Stimulated activated CD4-positive, alpha-beta T cell treated with anti-CD3 and anti-CD28 coated beads, Interleukin-4, amount 100 ng/mL, for 24 hours (primary cell): ENCODE measurements around the gene TUBA3C.
"Not testable (repeated sequence)": the region's sequence is repeated elsewhere in the genome, so short reads cannot be mapped to it uniquely, and the experiment has no call there.

Source experiments
- DNase-seq: peaks from one replicate; pipeline ENCODE4 v3.0.0-alpha.2; 2020

Gene TUBA3C

DNA sequence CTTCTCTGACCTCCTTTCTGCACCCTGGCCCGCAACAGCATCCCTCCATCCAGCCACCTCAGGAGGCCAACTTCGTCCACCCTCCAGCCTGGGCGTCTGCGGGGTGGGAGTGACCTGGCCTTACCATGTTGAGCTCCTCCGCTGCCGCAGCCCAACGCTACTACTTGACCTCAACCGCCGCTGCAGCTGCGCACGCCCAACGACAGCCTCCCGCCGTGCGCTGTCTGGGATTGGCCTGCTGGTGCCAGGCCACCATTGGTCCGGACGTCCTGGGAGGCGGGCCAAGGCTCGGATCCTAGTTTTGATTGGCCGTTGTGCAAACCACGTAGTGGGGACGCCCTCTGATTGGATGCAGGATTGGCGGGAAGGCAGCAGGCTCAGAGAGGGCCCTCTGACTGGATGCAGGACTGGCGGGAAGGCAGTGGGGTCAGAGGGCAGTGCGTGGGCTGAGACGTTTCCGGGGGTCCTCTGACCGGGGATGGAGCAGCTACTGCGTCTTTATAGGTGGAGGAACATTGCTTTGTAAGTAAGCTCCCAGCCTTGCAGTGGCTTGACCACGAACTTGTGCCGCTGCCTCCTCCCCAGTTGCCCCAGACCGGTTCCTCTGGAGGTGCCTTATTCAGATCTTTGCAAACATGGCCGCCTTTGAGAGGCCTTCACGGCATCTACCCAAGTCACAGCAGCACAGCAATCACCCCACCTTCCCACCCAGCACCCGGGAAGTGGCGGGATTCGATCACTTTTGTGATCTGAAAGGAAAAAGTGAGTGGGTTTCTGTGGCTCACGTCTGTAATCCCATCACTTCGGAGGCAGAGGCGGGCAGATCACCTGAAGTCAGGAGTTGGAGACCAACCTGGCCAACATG lies at the start of gene TUBA3C:
TUBA3C (minus strand) TSS at position 204 of the 865 bp plus-strand sequence; CDS start at position 127, 77 bp downstream.
- no peak for DNase-seq

- DNase-seq, result not testable (repeated sequence)
These were observed 25.8 kb upstream of the TUBA3C start for GRCh38 chr13:19207413-19207812.

GRCh38 chr13:19192622-19193021 lies 11.0 kb upstream of the TUBA3C start:
- DNase-seq, result not testable (repeated sequence)

DNA sequence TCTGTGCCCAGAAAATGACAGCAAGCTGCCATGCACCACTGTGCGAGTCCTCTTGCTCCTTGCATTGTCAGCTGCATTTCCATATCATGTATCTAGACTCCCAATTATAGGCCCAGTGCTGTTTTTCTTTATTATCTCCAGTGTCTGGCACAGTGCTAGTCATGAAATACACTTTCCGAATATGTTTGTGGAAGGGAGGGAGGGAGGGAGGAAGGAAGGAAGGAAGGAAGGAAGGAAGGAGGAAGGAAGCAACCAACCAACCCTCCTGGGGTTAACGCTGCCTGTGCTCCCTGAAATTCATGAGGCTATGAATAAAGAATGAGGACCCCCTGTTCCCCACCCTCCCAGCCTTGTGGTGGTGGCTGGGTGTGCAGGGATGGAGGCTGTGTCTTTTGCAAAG lies 8.3 kb upstream of the TUBA3C start:
- DNase-seq, result not testable (repeated sequence)

- not testable (repeated sequence) for DNase-seq
These were observed 7.7 kb upstream of the TUBA3C start for GRCh38 chr13:19189368-19189767.

DNA sequence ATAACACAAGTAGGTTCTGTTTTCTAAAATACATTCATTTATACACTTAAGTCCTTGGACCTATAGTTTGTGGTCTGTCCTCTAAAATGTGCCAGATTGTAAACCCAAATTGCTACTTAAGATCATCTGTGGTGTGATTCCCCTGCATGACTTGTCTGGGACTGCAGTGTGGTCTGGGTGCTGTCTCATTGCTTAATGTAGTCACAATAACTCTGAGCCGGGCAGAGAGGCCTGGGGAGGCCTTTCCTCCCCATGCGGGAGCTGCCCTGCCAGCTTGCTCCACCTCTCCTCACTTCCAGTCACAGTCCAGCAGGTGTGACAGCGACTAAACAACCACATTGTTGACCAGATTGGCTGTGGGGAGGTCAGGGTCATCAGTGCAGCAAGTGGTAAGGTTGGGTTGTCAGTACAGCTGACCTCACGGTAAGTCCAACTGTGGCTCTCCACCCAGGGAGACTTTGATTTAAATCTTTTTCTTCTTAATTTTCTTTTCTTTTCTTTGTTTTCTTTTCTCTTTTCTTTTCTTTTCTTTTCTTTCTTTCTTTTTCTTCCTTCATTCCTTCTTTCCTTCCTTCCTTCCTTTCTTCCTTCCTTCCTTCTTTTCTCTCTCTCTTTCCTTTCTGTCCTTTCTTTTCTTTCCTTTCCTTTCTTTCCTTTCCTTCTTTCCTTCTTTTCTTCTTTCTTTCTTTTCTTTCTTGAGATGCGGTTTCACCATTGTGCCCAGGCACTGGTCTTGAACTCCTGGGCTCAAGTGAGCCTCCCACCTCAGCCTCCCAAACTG lies 4.4 kb upstream of the TUBA3C start:
- DNase-seq, result no peak

DNA sequence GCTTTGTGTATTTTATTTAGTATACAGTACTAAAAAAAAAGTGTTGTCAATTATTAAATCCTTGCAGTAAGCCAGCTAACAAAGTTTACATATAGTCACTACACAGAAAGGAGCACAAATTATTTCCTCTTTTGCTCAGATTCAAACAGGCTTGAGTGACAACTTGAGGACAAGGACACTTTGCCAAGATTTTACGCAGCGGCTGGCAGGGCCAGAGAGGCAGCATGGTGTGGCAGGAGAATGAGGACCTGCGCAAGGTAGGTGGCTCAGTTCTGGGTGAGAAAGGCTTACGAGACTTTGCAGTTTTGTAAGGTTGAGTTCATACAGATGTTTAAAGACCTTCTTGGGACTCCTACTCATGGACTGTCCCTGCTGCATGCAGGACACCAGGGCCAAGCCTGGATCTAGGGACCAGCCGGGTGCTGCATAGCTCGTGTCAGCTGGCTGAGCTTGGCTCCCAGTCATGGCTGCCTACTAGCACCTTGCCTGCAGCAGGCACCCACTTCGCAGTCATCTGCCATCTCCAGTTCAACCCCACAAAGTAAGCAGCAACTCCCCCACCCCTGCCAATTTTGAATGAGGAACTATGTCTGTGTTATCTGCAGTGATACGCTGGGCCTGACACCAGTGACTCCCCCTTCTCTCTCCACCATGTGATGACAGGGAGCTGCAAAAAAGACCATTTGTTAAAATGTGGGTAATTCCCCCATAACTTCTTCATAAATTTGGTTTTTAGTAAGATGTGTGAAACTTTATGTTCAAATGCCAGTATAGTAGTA lies 3.7 kb upstream of the TUBA3C start:
- no peak for DNase-seq

GRCh38 chr13:19184176-19184575 lies 2.6 kb upstream of the TUBA3C start:
- DNase-seq, result no peak

GRCh38 chr13:19183676-19184075 lies 2.1 kb upstream of the TUBA3C start:
- DNase-seq, result no peak

DNA sequence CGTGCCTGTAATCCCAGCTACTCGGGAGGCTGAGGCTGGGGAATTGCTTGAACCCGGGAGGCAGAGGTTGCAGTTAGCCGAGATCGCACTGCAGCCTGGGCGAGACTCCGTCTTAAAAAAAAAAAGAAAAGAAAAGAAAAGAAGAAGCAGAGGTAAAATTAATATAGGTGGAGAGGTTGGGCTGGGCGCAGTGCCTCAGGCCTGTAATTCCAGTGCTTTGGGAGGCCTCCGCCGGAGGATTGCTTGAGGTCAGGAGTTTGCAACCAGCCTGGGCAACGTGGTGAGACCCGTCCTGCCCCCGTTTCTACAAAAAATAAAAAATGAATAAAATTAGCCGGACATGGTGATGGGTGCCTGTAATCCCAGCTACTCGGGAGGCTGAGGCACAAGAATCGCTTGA lies 912 bp upstream of the TUBA3C start:
- no peak for DNase-seq

GRCh38 chr13:19181021-19181620 lies 503 bp downstream of the TUBA3C start:
- no peak for DNase-seq

GRCh38 chr13:19179916-19180315 lies 1.7 kb downstream of the TUBA3C start:
- no peak for DNase-seq

GRCh38 chr13:19178901-19179593 lies 2.6 kb downstream of the TUBA3C start:
- no peak for DNase-seq

- not testable (repeated sequence) for DNase-seq
These were observed 4.4 kb downstream of the TUBA3C start for GRCh38 chr13:19176981-19177776.

DNA sequence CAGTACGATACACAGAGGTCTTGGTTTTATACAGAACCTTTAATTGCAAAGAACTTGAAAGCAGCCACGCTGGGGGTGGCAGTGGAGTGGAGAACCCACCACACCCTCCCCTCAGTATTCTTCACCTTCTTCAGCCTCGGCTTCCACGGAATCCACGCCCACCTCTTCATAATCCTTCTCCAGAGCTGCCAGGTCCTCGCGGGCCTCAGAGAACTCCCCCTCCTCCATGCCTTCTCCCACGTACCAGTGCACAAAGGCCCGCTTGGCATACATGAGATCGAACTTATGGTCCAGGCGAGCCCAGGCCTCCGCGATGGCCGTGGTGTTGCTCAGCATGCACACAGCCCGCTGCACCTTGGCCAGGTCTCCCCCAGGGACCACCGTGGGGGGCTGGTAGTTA lies 7.9 kb downstream of the TUBA3C start:
- no peak for DNase-seq

GRCh38 chr13:19172647-19173030 lies 9.0 kb downstream of the TUBA3C start:
- no peak for DNase-seq

- DNase-seq, result no peak
These were observed 9.5 kb downstream of the TUBA3C start for GRCh38 chr13:19172007-19172646.

GRCh38 chr13:19171563-19171962 lies 10.1 kb downstream of the TUBA3C start:
- DNase-seq, result no peak

DNA sequence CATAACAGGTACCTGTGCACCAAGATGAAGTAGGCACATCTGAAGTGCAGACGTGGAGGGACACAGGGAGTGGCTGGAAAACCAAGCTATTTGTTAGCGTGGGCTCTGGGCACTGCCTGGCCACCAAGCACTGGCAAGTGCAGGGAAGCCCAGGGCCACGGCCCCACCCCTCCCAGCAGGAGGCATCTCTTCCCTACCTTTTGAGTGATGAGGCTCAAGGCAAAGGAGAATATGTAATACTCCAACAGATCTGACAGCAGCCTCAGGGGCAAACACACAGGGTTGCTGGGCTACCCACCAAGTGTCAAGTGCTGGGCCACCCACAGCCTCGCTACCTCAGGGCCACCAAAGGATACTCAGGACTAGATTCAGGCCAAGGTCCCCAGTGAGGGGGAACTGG lies 11.6 kb downstream of the TUBA3C start:
- DNase-seq, result no peak

GRCh38 chr13:19169496-19169895 lies 12.1 kb downstream of the TUBA3C start:
- DNase-seq, result no peak

DNA sequence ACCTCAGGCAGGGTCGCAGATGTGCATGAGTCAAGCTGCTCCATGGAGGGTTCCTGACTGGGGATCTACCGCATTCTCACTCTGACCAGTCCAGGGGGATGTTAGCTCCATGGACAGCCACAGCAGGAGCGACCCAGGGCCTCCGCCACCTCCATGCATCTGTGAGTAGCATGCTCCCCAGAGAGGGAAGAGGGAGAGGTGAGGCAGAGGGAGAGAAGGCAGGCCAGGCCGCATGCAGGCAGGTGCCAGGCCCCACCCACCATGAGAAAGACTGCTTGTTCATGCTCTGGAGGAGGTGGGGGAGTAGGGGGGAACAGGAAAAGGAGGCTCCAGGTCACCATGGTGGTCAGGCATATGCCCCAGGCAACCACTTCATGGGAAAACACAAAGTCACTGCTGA lies 20.3 kb downstream of the TUBA3C start:
- DNase-seq, result no peak
